Measurements from ENCODE around the gene LRBA.

LRBA gene

DNA sequence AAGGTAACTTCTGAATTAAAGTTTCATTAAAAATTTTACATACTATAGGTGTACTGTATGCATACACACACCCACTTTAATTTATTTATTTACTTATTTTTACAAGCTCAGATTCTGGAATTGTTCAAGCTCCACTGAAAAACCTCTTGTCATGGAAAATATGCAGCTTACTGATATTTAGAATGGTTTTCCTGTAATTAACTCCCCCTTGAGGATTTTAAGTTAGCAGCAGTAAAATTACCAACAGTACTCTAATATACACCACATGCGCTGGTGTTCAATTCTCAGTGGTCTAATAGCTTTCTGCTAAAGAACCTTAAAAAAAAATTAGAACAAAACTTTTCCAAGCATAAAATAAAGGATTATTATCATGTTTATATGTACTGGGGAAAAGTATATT is 421.1 kb downstream of the LRBA start:
- Histone ChIP-seq H3K4me3 (ENCODE audit: low read length) (no peak overlapping the region), H3K27ac (ENCODE audit: low read depth, low read length) (no peak overlapping the region), H3K27me3 (ENCODE audit: control insufficient read depth, low read length) (no peaks in the 10 kb centered on the region), H3K36me3 (ENCODE audit: control insufficient read depth, low read length) (peaks cover 14% of the 10 kb centered on the region), H3K9me2 (replicated peaks; ENCODE audit: control insufficient read depth, low read length) (no peaks in the 10 kb centered on the region), H3F3A (ENCODE audit: control insufficient read depth, insufficient read depth) (no peaks in the 10 kb centered on the region), H4K20me1 (ENCODE audit: control insufficient read depth, insufficient read depth, low read depth, low read length) (no peaks in the 10 kb centered on the region), H3K9me3 (ENCODE audit: control insufficient read depth, insufficient read depth, low read length) (no peaks in the 10 kb centered on the region), H3K4me1 (ENCODE audit: control insufficient read depth, low read length) (no peaks in the 10 kb centered on the region), H3K4me2 (ENCODE audit: low read length) (no peak overlapping the region), H3K79me2 (ENCODE audit: control insufficient read depth, low read length) (no peaks in the 10 kb centered on the region)
- TF ChIP-seq CTCF (IDR thresholded peaks at IDR 0.05; ENCODE audit: low read depth, low read length, poor library complexity, severe bottlenecking) (peak; percentile 7), EZH2phosphoT487 (IDR thresholded peaks at IDR 0.05; ENCODE audit: borderline replicate concordance, low read length) (no peak)

DNA sequence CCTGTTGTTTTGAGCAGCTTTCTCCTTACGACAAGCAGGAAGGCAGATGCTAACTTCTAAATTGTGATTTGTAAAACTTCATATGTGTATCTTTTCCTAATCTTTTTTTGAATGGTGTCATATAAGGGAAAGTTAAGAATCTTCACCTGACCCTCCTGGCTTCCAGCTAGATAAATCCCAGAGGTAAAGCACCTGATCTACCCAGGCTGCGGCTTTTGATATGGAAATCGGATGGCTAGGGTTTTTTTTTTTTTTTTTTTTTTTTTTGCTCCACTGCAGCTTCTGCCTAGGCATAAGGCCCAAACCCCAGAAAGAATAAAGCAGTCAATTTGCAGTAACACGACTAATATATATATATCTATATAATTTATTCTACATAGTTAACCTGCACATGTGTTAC is 423.2 kb downstream of the LRBA start:
- Histone ChIP-seq H3K9me3 (ENCODE audit: control insufficient read depth, insufficient read depth, low read length) (no peaks in the 10 kb centered on the region), H3K9me2 (replicated peaks; ENCODE audit: control insufficient read depth, low read length) (no peaks in the 10 kb centered on the region), H3K4me2 (ENCODE audit: low read length) (no peak overlapping the region), H3K4me1 (ENCODE audit: control insufficient read depth, low read length) (no peaks in the 10 kb centered on the region), H3K79me2 (ENCODE audit: control insufficient read depth, low read length) (no peaks in the 10 kb centered on the region), H3K27me3 (ENCODE audit: control insufficient read depth, low read length) (no peaks in the 10 kb centered on the region), H4K20me1 (ENCODE audit: control insufficient read depth, insufficient read depth, low read depth, low read length) (no peaks in the 10 kb centered on the region), H3K27ac (ENCODE audit: low read depth, low read length) (no peak overlapping the region), H3K36me3 (ENCODE audit: control insufficient read depth, low read length) (peaks cover 13% of the 10 kb centered on the region), H3F3A (ENCODE audit: control insufficient read depth, insufficient read depth) (no peaks in the 10 kb centered on the region), H3K4me3 (ENCODE audit: low read length) (no peak overlapping the region)
- TF ChIP-seq CTCF (IDR thresholded peaks at IDR 0.05; ENCODE audit: low read depth, low read length, poor library complexity, severe bottlenecking) (no peak), EZH2phosphoT487 (IDR thresholded peaks at IDR 0.05; ENCODE audit: borderline replicate concordance, low read length) (no peak)

DNA sequence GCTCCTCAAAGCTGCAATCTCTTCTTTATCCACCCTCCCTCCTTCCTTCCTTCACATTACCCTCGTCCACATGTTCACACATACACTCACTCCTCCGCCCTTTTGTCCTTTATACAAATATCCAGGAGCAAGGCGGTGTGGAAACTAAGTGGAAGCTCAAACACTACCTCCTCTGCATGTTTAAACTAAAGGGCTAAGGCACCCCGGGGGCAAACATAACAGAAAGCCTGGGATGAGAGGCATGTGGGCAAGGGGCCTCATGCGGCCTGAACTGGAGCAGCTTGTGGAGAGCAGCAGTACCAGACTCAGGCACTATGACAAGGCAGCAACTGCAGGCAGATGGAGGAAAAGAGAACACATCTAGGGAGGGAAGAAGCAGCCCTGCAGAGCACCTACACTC is 423.7 kb downstream of the LRBA start:
- Histone ChIP-seq H4K20me1 (ENCODE audit: control insufficient read depth, insufficient read depth, low read depth, low read length) (no peaks in the 10 kb centered on the region), H3K27me3 (ENCODE audit: control insufficient read depth, low read length) (no peaks in the 10 kb centered on the region), H3K4me1 (ENCODE audit: control insufficient read depth, low read length) (no peaks in the 10 kb centered on the region), H3K27ac (ENCODE audit: low read depth, low read length) (no peak overlapping the region), H3F3A (ENCODE audit: control insufficient read depth, insufficient read depth) (no peaks in the 10 kb centered on the region), H3K79me2 (ENCODE audit: control insufficient read depth, low read length) (no peaks in the 10 kb centered on the region), H3K9me3 (ENCODE audit: control insufficient read depth, insufficient read depth, low read length) (no peaks in the 10 kb centered on the region), H3K4me3 (ENCODE audit: low read length) (no peak overlapping the region), H3K36me3 (ENCODE audit: control insufficient read depth, low read length) (peaks cover 13% of the 10 kb centered on the region), H3K4me2 (ENCODE audit: low read length) (no peak overlapping the region), H3K9me2 (replicated peaks; ENCODE audit: control insufficient read depth, low read length) (no peaks in the 10 kb centered on the region)
- TF ChIP-seq EZH2phosphoT487 (IDR thresholded peaks at IDR 0.05; ENCODE audit: borderline replicate concordance, low read length) (no peak), CTCF (IDR thresholded peaks at IDR 0.05; ENCODE audit: low read depth, low read length, poor library complexity, severe bottlenecking) (no peak)

DNA sequence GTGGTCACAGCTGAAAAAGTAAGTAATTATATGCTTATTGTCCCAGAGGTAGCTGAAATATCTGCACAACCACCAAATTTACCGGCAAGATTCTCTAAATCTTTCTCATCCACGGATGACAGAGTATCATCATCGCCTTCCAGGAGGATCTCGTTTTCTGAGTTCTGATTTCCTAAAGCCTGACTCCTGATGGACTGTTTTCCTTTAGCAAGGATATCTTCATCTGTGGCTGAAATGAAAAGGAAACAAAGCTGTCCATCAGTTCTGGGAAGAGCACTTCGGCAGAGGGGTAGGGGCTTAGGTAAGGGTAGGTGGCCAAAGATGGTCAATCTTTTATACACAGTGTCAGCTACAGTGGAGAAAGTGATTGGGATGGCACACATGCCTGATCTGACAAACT is 424.5 kb downstream of the LRBA start:
- H3K9me3 ChIP-seq (ENCODE audit: control insufficient read depth, insufficient read depth, low read length) = no peaks in the 10 kb centered on the region
- peaks cover 15% of the 10 kb centered on the region for H3K36me3 ChIP-seq (ENCODE audit: control insufficient read depth, low read length)
- H3K9me2 ChIP-seq (replicated peaks; ENCODE audit: control insufficient read depth, low read length) = no peaks in the 10 kb centered on the region
- no peak overlapping the region for H3K4me2 ChIP-seq (ENCODE audit: low read length)
- H3K4me1 ChIP-seq (ENCODE audit: control insufficient read depth, low read length) = no peaks in the 10 kb centered on the region
- H3K27ac ChIP-seq (ENCODE audit: low read depth, low read length) = no peak overlapping the region
- H3K4me3 ChIP-seq (ENCODE audit: low read length) = no peak overlapping the region
- no peaks in the 10 kb centered on the region for H3F3A ChIP-seq (ENCODE audit: control insufficient read depth, insufficient read depth)
- H3K79me2 ChIP-seq (ENCODE audit: control insufficient read depth, low read length) = no peaks in the 10 kb centered on the region
- no peaks in the 10 kb centered on the region for H4K20me1 ChIP-seq (ENCODE audit: control insufficient read depth, insufficient read depth, low read depth, low read length)
- H3K27me3 ChIP-seq (ENCODE audit: control insufficient read depth, low read length) = no peaks in the 10 kb centered on the region
- no peak for TF ChIP-seq EZH2phosphoT487 (IDR thresholded peaks at IDR 0.05; ENCODE audit: borderline replicate concordance, low read length)
- no peak for TF ChIP-seq CTCF (IDR thresholded peaks at IDR 0.05; ENCODE audit: low read depth, low read length, poor library complexity, severe bottlenecking)
